Naive B cell (primary cell): ENCODE results near the gene NIPA2. TPM values are rescaled to one million over a fixed set of nuclear protein-coding genes. Genes with fewer than 3 reads are reported as not detected.
A peak's percentile ranks its signal among the peaks of the same experiment; 100 is the strongest.

Experiments
- ATAC-seq, 2 donors: fragments of 150-1000 bp; cut with Tn5 transposase; 2 replicates each; pipeline ENCODE4 v1.10.0; 2021; ENCODE audit warnings: low read depth in 2 of 2, mild to moderate bottlenecking in 2 of 2, moderate library complexity in 2 of 2
- DNase-seq: peaks from one replicate; pipeline ENCODE4 v3.0.0; 2022
- H3K27ac Mint-ChIP-seq, 6 donors: one replicate each; pipeline ENCODE4 v1.8.0; 2020 to 2022; ENCODE audit warnings: mild to moderate bottlenecking in 6 of 6, mixed read lengths in 6 of 6, moderate library complexity in 5 of 6, inconsistent platforms in 2 of 6
- H3K27me3 Mint-ChIP-seq, 3 donors: one replicate each; pipeline ENCODE4 v1.8.0; 2021 to 2022; ENCODE audit warnings: mixed read lengths in 3 of 3, mild to moderate bottlenecking in 1 of 3
- H3K36me3 Mint-ChIP-seq, 2 donors: one replicate each; pipeline ENCODE4 v1.8.0; 2020 to 2022; ENCODE audit warnings: mixed read lengths in 2 of 2, inconsistent platforms in 1 of 2, mild to moderate bottlenecking in 1 of 2
- H3K4me1 Mint-ChIP-seq, 3 donors: one replicate each; pipeline ENCODE4 v1.8.0; 2020 to 2022; ENCODE audit warnings: mixed read lengths in 3 of 3, inconsistent platforms in 1 of 3, mild to moderate bottlenecking in 1 of 3, moderate library complexity in 1 of 3
- H3K4me3 Mint-ChIP-seq, 8 donors: one replicate each; pipeline ENCODE4 v1.8.0; 2020 to 2022; ENCODE audit warnings: mild to moderate bottlenecking in 8 of 8, mixed read lengths in 8 of 8, moderate library complexity in 8 of 8, inconsistent platforms in 2 of 8
- H3K9me3 Mint-ChIP-seq, 7 donors: one replicate each; pipeline ENCODE4 v1.8.0; 2020 to 2022; ENCODE audit warnings: mixed read lengths in 7 of 7, mild to moderate bottlenecking in 5 of 7, inconsistent platforms in 2 of 7, moderate library complexity in 1 of 7
- polyA plus RNA-seq, 6 donors: library from polyadenylated mRNA; unstranded; fragments of 300-500 nt; fragmentation: Illumina TruSeq; gene quantifications; one replicate each; pipeline ENCODE4 v1.2.3, GENCODE V29; 2021; ENCODE audit warnings: low read depth in 6 of 6

NIPA2 gene
- polyA plus RNA-seq, 6 donors from 2014 or later = 76.0 to 103 (median 98.8) TPM

GRCh38 chr15:22902981-22903380 is 64.5 kb downstream of the NIPA2 start:
- no peak for ATAC-seq
- Mint-ChIP-seq H3K36me3 (no peaks in the 10 kb centered on the region), H3K27ac (no peak overlapping the region), H3K4me1 (peaks cover 4 to 9% (median 9%) of the 10 kb centered on the region in 3 donors), H3K27me3 (no peaks in the 10 kb centered on the region), H3K4me3 (no peak overlapping the region), H3K9me3 (no peaks in the 10 kb centered on the region)
- no peak for DNase-seq

- Mint-ChIP-seq H3K27me3 (no peaks in the 10 kb centered on the region), H3K27ac (no peak overlapping the region), H3K4me3 (no peak overlapping the region), H3K4me1 (peaks cover 4 to 9% (median 9%) of the 10 kb centered on the region in 3 donors), H3K36me3 (no peaks in the 10 kb centered on the region), H3K9me3 (no peaks in the 10 kb centered on the region)
- DNase-seq = no peak
- ATAC-seq = no peak
These were observed 65.0 kb downstream of the NIPA2 start for GRCh38 chr15:22903427-22903826.

GRCh38 chr15:22903961-22904534 is 65.6 kb downstream of the NIPA2 start:
- peak overlapping the region in 1 of 8 donors; percentile 48 for H3K4me3 Mint-ChIP-seq
- H3K27me3 Mint-ChIP-seq = no peaks in the 10 kb centered on the region
- H3K9me3 Mint-ChIP-seq = no peaks in the 10 kb centered on the region
- no peaks in the 10 kb centered on the region for H3K36me3 Mint-ChIP-seq
- DNase-seq = no peak
- H3K27ac Mint-ChIP-seq = peak overlapping the region in 2 of 6 donors; percentile 59 to 76
- peaks cover 4 to 9% (median 9%) of the 10 kb centered on the region in 3 donors for H3K4me1 Mint-ChIP-seq
- no peak for ATAC-seq

GRCh38 chr15:22904736-22905135 is 66.3 kb downstream of the NIPA2 start:
- ATAC-seq = no peak
- no peaks in the 10 kb centered on the region for H3K36me3 Mint-ChIP-seq
- DNase-seq = no peak
- no peaks in the 10 kb centered on the region for H3K27me3 Mint-ChIP-seq
- no peak overlapping the region for H3K27ac Mint-ChIP-seq
- H3K4me1 Mint-ChIP-seq = peaks cover 4 to 9% (median 9%) of the 10 kb centered on the region in 3 donors
- H3K9me3 Mint-ChIP-seq = no peaks in the 10 kb centered on the region
- H3K4me3 Mint-ChIP-seq = no peak overlapping the region

- Mint-ChIP-seq H3K4me3 (no peak overlapping the region), H3K4me1 (peaks cover 4 to 9% (median 9%) of the 10 kb centered on the region in 3 donors), H3K27ac (peak overlapping the region in 1 of 6 donors; percentile 89), H3K27me3 (no peaks in the 10 kb centered on the region), H3K9me3 (no peaks in the 10 kb centered on the region), H3K36me3 (no peaks in the 10 kb centered on the region)
- DNase-seq = no peak
- ATAC-seq = no peak
These were observed 68.9 kb downstream of the NIPA2 start for GRCh38 chr15:22907161-22907950.

GRCh38 chr15:22908830-22909229 is 70.4 kb downstream of the NIPA2 start:
- Mint-ChIP-seq H3K27me3 (no peaks in the 10 kb centered on the region), H3K36me3 (no peaks in the 10 kb centered on the region), H3K4me3 (no peak overlapping the region), H3K9me3 (no peaks in the 10 kb centered on the region), H3K4me1 (no peaks in the 10 kb centered on the region), H3K27ac (no peak overlapping the region)
- DNase-seq = no peak
- ATAC-seq = no peak

GRCh38 chr15:22911306-22911705 is 72.8 kb downstream of the NIPA2 start:
- H3K27ac Mint-ChIP-seq = no peak overlapping the region

GRCh38 chr15:22912256-22912655 is 73.8 kb downstream of the NIPA2 start:
- Mint-ChIP-seq H3K27ac (peak overlapping the region in 1 of 6 donors; percentile 44), H3K36me3 (no peaks in the 10 kb centered on the region), H3K4me1 (no peaks in the 10 kb centered on the region), H3K9me3 (no peaks in the 10 kb centered on the region), H3K4me3 (no peak overlapping the region), H3K27me3 (no peaks in the 10 kb centered on the region)
- DNase-seq (no peak), ATAC-seq (no peak)

More at GRCh38 chr15:22911306-22911705, 72.8 kb downstream of the NIPA2 start:
- no peak for ATAC-seq
- Mint-ChIP-seq H3K4me1 (no peaks in the 10 kb centered on the region), H3K9me3 (no peaks in the 10 kb centered on the region), H3K27me3 (no peaks in the 10 kb centered on the region), H3K36me3 (no peaks in the 10 kb centered on the region), H3K4me3 (no peak overlapping the region)
- no peak for DNase-seq

- no peaks in the 10 kb centered on the region for H3K4me1 Mint-ChIP-seq
- no peaks in the 10 kb centered on the region for H3K36me3 Mint-ChIP-seq
- H3K27me3 Mint-ChIP-seq = no peaks in the 10 kb centered on the region
- peak overlapping the region in 1 of 6 donors; percentile 34 for H3K27ac Mint-ChIP-seq
- DNase-seq (no peak), ATAC-seq (no peak)
- no peak overlapping the region for H3K4me3 Mint-ChIP-seq
- H3K9me3 Mint-ChIP-seq = no peaks in the 10 kb centered on the region
These were observed 75.3 kb downstream of the NIPA2 start for GRCh38 chr15:22913646-22914380.

GRCh38 chr15:22915866-22916515 is 77.5 kb downstream of the NIPA2 start:
- Mint-ChIP-seq H3K27ac (peak overlapping the region in 2 of 6 donors; percentile 63 to 72), H3K9me3 (no peaks in the 10 kb centered on the region), H3K4me3 (no peak overlapping the region), H3K4me1 (no peaks in the 10 kb centered on the region), H3K27me3 (no peaks in the 10 kb centered on the region), H3K36me3 (no peaks in the 10 kb centered on the region)
- no peak for ATAC-seq
- DNase-seq = no peak

- no peak for ATAC-seq
- no peaks in the 10 kb centered on the region for H3K36me3 Mint-ChIP-seq
- H3K4me3 Mint-ChIP-seq = no peak overlapping the region
- H3K27ac Mint-ChIP-seq = peak overlapping the region in 1 of 6 donors; percentile 78
- no peaks in the 10 kb centered on the region for H3K4me1 Mint-ChIP-seq
- H3K27me3 Mint-ChIP-seq = no peaks in the 10 kb centered on the region
- H3K9me3 Mint-ChIP-seq = no peaks in the 10 kb centered on the region
- DNase-seq = no peak
These were observed 78.3 kb downstream of the NIPA2 start for GRCh38 chr15:22916606-22917350.

GRCh38 chr15:22917556-22917955 is 79.1 kb downstream of the NIPA2 start:
- H3K36me3 Mint-ChIP-seq = no peaks in the 10 kb centered on the region
- no peak for ATAC-seq
- H3K27me3 Mint-ChIP-seq = no peaks in the 10 kb centered on the region
- peak overlapping the region in 1 of 6 donors; percentile 42 for H3K27ac Mint-ChIP-seq
- DNase-seq = no peak
- no peak overlapping the region for H3K4me3 Mint-ChIP-seq
- no peaks in the 10 kb centered on the region for H3K4me1 Mint-ChIP-seq
- H3K9me3 Mint-ChIP-seq = no peaks in the 10 kb centered on the region
